Epithelial cell of esophagus (primary cell): Measurements from ENCODE around the gene CLTB.

Experiments
- DNase-seq: peaks from one replicate; pipeline ENCODE4 v3.0.0; 2010; ENCODE audit warnings: low read depth
- H3K4me3 ChIP-seq: 2 replicates; pipeline ENCODE4 v1.5.1; 2011; ENCODE audit warnings: mild to moderate bottlenecking, low read length, control low read depth
- CTCF ChIP-seq: IDR thresholded peaks from 2 replicates; pipeline ENCODE4 v1.5.1; 2011; ENCODE audit warnings: low read depth, mild to moderate bottlenecking, low read length, control low read depth, inconsistent platforms; ENCODE audit not compliant: insufficient read depth; ENCODE audit errors: missing control alignments

Gene CLTB

GRCh38 chr5:176342766-176343458 is 73.4 kb downstream of the CLTB start:
- H3K4me3 ChIP-seq, result no peak overlapping the region
- DNase-seq, result no peak

More at GRCh38 chr5:176342766-176343458, 73.4 kb downstream of the CLTB start:
- no peak for TF ChIP-seq CTCF
